Fibroblast of peridontal ligament (primary cell): ENCODE data around the gene MLLT3.

Source experiments
- DNase-seq: peaks from one replicate; pipeline ENCODE4 v3.0.0-alpha.2; 2010; ENCODE audit errors: extremely low read depth

Gene MLLT3

DNA sequence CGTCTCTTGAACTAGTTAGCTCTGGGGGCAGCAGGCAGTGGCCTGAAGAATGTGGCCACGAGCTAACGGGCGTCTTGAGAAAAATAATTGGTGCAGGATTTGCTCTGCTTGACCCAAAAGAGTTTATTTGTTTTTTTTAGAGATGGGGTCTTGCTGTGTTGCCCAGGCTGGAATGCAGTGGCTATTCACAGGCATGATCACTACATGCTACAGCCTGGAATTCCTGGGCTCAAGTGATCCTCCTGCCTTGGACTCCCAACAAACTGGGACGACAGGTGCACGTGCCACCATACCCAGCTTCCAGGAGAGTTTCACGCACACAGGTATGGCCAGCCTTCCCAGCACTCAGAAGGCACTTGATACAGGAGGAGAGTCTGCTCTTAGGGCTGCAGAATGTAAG, 203.8 kb downstream of the MLLT3 start:
- no peak for DNase-seq

DNA sequence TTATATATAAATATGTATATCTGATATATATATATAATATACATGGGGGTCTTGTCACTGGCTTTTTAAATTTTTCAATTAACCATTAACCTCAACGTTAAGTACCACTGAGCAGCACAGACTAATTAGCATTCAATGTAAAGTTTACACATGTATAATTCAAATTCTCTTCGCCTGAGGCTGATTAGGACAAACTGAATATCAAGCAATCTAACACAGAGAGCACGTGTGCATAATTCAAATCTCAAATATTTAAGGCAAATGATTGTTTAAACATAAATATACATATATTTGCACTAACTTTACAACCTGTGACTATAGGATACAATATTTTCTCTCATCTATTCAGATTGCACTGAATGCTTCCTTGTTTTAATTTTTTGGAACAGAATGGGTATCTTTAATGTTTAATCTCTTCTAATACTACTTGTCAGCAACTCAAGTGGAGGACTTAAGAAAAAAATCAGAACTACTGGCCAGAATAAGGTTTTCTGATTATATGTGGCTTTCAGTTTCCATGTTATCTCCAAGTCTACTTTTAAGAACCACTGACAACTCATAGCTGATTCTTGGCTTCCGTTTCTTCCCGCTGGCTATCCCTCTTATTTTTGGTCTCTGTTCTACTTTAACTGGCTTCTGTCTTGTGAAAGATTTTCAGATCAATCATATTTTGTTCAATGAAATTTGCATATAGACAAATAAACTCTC, 204.8 kb downstream of the MLLT3 start:
- no peak for DNase-seq

DNA sequence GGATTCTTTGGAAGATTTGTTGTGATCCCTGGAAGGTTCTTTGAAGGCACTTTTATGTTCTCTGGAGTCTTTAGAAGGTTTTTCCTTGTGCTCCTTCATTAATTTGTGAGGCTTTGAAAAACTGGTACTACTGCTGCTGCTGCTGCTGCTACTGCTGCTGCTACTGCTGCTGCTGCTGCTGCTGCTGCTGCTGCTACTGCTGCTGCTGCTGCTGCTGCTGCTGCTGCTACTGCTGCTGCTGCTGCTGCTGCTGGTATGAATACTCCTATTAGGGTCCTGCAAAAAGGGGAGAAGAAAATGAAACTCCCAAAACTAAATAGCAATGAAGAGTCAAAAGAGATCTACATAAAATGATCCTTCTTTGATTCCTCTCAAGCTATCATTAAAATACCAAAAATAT, 208.1 kb downstream of the MLLT3 start:
- no peak for DNase-seq

DNA sequence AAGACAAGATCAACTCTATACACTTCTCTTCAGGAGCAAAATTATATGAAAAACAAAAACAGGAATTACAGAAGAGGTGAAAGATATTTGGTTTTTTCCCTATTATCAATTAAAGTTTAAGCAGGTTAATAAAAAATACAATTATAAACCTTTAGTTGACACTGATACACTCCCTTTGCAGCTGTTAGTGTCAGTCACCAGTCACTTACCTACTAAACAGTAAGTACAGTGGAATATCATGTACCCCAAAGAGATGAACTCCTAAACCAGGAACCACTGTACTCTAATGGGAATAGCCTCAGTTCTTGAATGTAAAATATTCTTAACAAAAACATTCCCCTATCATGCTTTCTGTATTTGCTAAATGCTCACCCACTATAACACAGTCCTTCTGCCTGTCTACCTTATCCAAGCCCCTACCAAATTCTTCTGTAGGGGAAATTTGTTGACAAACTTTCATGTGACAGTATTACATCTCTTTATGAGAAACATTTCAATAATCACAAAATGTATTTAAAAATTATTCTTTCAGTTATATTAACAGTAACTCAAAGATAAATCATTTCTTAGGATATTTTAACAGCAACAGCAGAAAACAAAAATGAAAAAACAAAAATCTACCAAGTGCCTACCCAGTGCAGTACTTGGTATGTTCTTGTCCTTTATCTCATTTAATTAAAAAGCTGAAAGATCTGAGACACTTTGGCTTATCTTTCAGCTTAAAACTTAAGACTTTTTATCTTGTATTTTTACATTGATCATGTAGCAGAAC, 212.8 kb downstream of the MLLT3 start:
- DNase-seq, result no peak

DNA sequence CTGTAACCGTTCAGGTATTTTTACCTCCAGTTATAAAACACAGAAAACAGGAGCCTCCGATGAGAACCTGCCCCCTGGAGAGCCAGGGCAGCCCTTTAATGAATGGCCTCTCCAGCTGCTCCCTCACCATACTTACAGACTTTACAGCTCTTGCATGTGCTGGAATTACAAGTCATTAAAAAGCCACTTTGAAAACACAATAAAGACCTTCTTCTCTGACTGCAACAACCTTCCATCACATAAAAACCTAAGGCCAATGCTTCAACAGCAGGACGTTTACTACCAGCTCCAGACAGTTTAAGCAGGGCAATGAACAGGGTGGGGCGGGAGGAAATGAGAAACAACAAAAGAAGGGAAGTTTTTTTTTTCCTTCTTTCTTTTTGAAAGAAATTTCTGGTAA, 213.8 kb downstream of the MLLT3 start:
- no peak for DNase-seq

DNA sequence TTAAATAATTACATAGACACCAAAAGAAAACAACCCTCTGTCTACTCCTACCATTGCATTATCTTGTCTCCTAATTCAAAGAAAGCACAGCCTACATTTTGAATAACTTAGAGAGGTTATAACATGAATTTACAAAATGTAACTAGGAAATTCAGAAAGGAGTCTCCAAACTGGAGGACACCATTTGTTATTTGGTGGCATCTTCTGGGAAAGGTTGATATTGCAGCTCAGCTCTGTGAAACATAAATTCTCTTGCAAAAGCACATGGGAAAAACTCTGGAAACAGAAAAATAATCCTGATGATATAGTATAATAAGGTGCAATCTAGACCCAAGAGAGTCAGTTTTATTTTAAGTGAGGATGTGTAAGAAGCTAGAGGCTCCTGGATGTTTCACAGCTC, 215.3 kb downstream of the MLLT3 start:
- DNase-seq, result peak; percentile 10

DNA sequence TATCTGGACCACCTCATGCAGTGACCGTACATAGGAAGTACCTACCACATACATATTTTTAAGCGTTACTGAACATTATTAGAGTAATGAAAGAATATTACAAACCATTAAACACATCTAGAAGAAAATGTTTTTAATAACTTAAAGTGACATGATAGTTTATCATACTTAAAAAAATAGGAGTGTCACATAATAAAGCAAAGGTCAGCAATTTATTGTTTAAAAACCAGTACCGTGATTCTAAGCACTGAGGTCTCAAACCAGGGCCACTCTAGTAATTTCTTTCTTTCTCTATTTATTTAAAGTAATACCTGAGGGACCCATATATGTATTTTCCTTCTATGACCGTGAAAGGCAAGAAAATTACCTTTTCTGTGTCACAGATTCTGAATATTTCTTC, 216.0 kb downstream of the MLLT3 start:
- DNase-seq, result no peak

DNA sequence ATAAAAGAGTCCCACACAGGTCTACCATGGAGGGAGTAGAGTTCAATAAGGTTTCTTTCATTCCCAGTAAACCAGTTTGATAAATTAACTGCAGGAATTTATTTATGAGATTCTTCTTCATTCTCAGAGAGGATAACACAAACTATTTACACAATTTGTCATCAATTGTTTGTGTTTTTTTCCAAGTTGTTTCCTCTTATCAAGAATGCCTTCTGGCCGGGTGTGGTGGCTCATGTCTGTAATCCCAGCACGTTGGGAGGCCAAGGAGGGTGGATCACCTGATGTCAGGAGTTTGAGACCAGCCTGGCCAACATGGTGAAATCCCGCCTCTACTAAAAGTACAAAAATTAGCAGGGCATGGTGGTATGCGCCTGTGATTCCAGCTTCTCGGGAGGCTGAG, 216.7 kb downstream of the MLLT3 start:
- DNase-seq, result no peak

DNA sequence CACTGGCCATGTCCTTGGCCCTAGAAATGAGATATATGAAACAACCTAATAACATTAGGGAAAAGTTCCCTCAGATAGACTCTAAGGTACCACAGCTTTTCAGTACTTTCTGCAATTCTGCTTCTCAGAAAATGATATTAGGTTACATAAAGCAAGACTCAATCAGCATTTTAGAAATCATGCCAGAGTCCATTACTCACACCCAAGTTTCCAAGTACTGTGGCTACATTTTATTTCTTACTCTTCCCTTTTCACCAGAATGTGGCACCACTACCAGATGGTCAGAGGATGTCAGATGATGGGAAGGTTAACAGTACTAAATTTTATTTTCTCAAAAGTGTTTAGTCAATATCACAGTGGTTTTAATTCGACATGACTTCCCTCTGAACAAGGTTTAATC, 217.2 kb downstream of the MLLT3 start:
- peak; percentile 64 for DNase-seq

DNA sequence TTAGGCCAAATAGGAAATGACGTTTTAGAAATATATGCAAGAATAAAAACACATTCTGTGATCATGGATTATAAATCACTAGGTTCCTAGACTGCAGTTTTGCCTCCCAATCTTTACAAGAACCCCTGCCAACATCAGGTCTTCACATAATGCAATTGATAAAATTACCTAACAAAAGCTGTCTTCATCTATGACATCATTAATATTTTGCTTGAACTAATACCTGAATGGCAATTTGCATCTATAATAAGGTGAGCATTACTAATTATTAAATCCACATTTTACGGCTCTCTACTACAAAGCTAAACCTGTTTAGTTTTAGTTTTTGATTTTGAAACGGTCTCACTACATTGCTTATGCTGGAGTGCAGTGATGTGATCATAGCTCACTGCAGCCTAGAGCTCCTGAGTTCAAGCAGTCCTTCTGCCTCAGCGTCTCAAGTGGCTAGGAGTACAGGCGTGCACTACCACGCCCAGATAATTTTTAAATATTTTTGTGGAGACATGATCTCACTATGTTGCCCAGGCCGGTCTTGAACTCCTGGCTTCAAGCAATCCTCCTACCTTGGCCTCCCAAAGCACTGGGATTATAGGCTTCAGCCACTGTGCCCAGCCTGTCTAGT, 218.0 kb downstream of the MLLT3 start:
- DNase-seq, result no peak

DNA sequence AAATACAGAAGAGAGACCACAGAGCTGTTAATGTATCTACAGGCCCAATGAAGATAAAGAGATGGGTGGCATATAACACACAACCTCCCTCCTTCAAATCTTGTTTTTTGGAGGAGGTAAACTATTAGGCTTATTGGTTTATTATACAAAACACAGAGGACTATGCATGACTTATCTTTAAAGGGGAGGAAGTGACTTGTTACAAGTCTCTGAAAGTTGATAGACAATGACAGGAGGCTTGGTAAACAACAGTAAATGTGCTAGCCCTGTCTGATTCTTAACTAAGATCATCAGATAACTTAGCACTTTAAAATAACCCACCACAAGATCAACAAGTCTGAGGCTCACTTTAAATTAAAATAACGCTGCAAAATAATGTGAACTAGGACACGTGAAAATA, 219.0 kb downstream of the MLLT3 start:
- no peak for DNase-seq

DNA sequence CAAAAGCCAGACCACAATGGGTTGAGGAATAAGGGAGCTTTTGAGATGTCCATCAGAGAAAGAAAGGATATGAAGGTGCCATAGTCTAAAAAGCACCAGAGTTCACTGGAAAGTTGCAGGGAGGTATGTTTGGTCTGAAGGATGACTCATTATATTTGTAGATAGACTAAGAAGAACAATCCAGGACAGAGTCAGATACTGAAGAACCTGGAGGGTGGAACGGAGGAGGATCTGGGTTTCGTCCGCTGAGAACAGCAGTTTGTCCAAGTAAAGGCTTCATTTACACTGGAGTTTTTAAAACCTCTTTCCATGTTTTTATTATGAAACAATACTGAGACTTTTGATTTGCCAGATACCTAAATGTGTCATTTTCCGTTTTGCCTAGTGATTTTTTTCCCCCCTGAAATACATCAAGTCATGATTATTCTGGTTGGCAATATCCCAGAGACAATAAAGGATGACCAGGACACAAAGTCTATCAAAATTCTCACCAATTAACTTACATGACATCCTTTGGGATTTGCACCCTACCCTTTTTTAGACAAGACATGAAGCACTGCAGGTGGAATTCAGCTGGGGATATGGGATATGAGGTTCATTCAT, 219.9 kb downstream of the MLLT3 start:
- no peak for DNase-seq

DNA sequence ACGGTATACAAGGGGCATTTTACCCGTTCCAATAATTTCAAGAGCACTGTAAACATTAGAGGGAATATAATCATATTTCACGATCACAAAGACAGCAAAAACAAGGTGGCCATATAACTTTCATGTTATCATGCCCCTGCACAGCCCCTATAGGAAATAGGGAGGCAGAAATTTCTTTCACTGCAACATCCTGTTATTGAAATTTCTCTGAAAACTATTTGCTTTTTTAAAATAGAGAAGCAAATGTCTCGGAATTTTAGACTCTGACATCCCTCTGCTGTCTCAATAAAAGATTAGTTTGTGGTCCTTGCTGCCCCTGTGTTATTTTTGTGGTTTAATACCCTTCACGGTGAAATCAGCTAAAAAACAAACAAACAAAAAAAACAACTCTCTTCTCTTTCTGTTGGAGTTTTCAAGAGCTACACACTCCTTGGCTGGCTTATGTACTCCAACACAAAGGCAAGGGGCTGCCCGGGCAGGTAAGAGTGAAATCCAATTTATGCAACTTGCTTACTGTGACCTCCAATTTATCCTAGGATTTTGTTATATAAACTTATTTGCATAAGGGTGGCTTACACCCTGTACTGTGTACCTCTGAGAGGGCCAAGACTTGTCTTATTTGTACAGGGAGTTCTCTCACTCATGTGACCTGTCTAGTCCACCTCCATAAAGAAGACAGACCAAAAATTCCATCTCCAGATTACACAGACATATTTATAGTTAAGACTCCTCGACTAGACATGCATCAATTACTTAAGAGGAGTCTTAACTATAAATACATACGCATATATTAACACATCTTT, 223.6 kb downstream of the MLLT3 start:
- no peak for DNase-seq

DNA sequence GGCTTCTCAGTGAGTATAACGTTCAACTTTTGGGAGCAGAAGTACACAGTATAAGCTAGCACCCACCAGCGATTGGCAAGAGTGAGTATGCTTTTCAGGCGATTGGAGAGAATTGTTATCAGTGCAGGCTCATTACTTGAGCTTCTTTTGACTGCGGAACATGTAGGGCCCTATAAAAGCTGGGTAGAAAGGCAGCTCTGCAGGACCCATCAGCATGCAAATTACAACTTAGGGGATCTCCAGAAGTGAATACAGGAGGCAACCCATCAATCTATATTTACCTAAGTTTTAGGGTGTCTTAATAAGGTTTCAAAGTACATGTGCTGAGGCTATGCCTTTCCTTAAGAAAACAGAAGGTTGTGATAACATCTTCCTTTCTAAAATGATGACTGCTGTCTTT, 225.0 kb downstream of the MLLT3 start:
- DNase-seq, result no peak

DNA sequence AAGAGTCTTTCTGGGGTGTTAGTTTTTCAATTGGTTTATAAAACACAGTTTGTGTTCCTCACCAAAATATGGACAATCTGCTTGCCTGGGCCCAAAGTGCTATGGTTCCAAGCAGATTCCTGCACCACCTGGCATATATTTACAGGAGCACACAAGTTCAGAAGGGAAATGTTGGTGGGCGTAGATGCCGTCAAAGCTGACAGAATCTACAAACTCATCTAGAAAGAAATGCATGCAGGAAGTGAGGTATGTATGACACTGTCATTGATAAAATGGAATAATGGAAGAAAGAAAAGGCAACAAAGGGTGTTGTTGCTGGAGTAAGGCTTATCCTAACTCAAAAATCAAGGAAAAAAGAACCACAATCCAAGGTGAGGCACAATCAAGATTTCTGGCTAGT, 225.8 kb downstream of the MLLT3 start:
- no peak for DNase-seq

DNA sequence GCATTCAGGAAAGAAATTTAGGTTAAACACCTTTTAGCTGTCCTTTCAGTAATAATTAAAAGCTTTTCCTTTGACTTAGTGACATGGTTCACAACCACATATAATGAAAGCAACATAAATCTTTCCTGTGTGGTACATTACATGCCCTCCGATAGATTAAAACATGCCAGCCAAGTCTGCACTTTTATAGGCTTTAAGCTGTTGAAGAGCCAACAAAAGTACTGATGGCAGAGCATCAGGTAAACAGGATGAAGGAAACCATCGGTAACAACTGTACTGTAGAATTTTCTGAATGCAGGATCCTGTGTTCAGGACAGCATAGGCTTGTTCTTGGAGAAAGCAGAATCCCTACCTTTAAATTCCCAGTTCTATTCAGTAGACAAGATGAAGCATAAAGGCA, 226.6 kb downstream of the MLLT3 start:
- DNase-seq, result no peak

DNA sequence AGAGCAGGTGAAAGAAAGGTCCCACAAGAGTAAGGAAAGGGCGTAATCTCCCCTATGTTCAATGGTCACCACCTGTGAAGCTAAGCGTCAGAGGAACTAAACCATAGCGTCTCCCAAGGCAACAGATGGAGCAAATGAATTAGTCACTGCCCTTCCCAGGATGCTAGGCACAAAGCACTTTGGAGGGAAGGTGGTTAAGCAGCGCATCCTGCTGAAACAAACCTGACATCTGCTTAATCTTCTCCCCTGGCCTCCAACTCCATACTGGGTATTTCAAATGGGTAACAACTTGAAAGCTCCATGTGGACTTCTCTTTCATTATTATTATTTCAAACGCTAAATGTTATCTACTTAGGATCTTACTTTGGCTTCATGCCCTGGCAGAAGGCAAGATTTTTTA, 227.3 kb downstream of the MLLT3 start:
- DNase-seq, result no peak

DNA sequence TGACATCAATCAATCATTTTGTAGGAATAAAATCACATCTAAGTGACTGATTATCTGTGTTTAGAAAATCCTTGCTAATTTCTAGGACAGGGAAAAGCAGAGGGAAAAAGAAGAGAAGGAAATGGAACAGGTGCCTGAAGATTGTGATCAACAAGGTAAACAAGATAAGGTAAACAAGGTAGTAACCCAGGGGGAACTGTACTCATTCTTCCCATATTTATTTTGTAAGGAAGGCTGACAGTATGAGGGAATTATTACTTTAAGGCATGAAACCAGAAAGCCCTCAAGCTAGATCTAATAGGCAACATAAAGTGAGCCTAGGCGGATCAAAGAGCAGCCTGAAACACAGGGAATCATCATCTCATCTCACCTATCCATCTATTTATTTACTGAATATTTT, 231.1 kb downstream of the MLLT3 start:
- no peak for DNase-seq

DNA sequence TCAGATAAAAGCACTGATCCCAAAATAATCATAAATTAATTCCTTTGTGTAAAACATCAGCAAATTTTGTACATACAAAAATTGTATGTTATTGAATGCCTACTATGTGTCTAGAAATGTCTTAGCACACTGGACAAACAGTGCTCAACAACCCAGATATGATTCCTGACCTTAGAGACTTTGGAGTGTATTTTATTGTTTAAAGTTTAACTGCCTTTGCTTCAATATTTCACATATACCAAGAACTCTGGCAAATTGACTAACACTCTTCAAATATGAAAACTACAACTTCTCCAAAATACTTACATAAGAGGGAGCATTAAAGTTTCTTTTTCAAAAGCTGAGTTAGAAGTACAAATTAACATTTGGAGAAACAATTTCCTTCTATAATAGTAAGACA, 231.9 kb downstream of the MLLT3 start:
- DNase-seq, result no peak

DNA sequence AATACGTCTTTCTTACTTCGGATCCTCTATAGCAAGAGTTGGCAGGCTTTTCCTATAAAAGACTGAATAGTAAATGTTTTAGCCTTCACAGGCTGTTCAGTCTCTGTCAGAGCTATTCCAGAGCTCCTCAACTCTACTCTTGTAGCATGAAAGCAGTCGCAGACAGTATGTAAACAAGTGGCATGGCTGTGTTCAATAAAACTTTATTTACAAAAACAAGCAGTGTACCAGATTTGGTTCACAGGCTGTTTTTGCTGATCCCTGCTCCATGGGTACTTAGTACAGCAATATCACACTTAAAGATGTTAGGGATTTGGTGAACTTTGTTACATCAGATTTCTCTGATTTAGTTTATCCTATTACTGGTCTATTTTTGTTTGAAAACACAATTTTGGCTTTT, 235.2 kb downstream of the MLLT3 start:
- DNase-seq, result no peak

DNA sequence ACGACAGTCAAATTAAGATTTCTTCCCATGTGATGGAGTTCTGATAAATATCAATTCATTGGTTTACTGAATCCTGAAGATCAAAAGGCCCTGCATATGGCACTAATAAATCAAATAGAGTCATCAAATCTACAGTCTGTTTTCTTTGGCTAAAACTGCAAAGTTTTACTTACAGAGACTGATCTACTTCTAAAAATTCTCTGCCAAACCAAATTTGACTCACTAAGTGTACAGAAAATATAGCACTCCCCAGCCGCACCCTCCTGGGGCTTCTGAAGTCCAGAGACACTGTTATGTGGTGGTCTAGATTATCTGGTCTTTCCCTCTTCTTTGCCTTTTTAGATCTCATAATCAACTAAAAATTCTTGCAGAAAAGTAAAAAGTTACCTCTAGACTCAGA, 237.7 kb downstream of the MLLT3 start:
- DNase-seq, result peak; percentile 40
